Gastrocnemius medialis (tissue), 4 donors: ENCODE data around the gene ATG9A.

Source experiments
- POLR2A ChIP-seq, 2 donors: fragments of 450-650 bp; IDR thresholded peaks; one replicate each; pipeline ENCODE4 v1.6.1; 2017; ENCODE audit warnings: antibody characterized with exemption in 2 of 2, mild to moderate bottlenecking in 2 of 2, moderate library complexity in 2 of 2
- TF ChIP-seq, protein P1 (sequence below), 5 experiments: fragments of 450-650 bp in 3 of 5; fragments of 200-600 bp in 2 of 5; sonication (generic) in 2 of 5; IDR thresholded peaks in 4 of 5; conservative IDR thresholded peaks in 1 of 5; 1 replicate in 4 of 5; 2 replicates in 1 of 5; pipeline ENCODE4 v1.5.1; 2016 to 2019; ENCODE audit warnings: antibody characterized with exemption in 5 of 5, mild to moderate bottlenecking in 3 of 5, moderate library complexity in 3 of 5

DNA sequence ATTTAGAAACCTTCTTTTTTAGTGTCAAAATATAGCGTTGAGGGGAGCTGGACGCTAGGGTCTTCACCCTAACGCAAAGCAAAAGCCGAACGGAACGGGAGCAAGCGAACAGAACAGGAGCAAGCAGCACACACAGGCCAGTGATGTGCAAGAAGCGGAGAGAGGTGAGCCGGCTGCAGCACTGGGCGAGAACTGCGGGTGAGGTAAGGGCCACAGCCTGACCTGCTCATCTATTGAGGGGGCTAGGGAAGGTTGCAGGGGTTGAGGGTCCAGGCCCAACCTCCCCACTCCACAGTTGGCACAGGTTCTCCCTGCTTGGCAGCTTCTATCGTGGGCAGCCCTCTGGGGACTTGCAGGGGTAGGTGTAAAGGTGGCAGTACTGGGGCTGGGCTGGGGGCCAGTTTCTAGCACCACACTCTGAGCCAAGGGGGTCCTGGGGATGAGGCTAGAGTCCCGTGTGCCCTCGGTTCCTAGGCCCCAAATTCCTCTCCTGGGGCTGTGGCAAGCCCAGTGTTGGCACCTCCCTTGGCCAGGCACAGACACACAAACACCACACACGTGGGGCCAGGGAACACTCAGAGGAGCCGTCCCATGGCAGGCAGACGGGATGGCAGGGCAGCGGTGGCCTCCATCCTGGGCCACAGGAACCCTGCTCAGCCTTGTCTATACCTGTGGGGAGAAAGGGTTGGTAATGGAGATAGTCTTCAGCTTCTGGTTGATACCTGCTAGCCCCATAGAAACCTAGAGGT lies 9.5 kb downstream of the ATG9A start:
- TF ChIP-seq, protein P1, sequence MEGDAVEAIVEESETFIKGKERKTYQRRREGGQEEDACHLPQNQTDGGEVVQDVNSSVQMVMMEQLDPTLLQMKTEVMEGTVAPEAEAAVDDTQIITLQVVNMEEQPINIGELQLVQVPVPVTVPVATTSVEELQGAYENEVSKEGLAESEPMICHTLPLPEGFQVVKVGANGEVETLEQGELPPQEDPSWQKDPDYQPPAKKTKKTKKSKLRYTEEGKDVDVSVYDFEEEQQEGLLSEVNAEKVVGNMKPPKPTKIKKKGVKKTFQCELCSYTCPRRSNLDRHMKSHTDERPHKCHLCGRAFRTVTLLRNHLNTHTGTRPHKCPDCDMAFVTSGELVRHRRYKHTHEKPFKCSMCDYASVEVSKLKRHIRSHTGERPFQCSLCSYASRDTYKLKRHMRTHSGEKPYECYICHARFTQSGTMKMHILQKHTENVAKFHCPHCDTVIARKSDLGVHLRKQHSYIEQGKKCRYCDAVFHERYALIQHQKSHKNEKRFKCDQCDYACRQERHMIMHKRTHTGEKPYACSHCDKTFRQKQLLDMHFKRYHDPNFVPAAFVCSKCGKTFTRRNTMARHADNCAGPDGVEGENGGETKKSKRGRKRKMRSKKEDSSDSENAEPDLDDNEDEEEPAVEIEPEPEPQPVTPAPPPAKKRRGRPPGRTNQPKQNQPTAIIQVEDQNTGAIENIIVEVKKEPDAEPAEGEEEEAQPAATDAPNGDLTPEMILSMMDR (IDR thresholded peaks at IDR 0.05 in 4 of 5, conservative IDR thresholded peaks at IDR 0.05 in 1 of 5): no peak
- TF ChIP-seq POLR2A (IDR thresholded peaks at IDR 0.05): no peak
